Activated T-helper 2 cell treated with anti-CD3 and anti-CD28 coated beads, Interferon-gamma antibody, Interleukin-2, Interleukin-4, amounts not matched to agents 10 μg/mL and 5 μg/mL and 100 μg/mL, durations not matched to agents 14 hours and 24 hours and 36 hours (primary cell): ENCODE measurements around the gene MAGI2. TPM values are rescaled to one million over a fixed set of nuclear protein-coding genes. Genes with fewer than 3 reads are reported as not detected.

Source experiments
- DNase-seq: peaks from one replicate; pipeline ENCODE4 v3.0.0; 2021; ENCODE audit warnings: low spot score
- H3K27ac Mint-ChIP-seq: one replicate; pipeline ENCODE4 v1.8.0; 2021; ENCODE audit warnings: mixed read lengths
- H3K27me3 Mint-ChIP-seq: one replicate; pipeline ENCODE4 v1.8.0; 2021; ENCODE audit warnings: low read depth, mixed read lengths
- H3K36me3 Mint-ChIP-seq: one replicate; pipeline ENCODE4 v1.8.0; 2021; ENCODE audit warnings: low read depth, mixed read lengths
- H3K4me1 Mint-ChIP-seq: one replicate; pipeline ENCODE4 v1.8.0; 2021; ENCODE audit warnings: low read depth, mixed read lengths
- H3K4me3 Mint-ChIP-seq: one replicate; pipeline ENCODE4 v1.8.0; 2021; ENCODE audit warnings: low read depth, mild to moderate bottlenecking, moderate library complexity, mixed read lengths
- H3K9me3 Mint-ChIP-seq: one replicate; pipeline ENCODE4 v1.8.0; 2021; ENCODE audit warnings: mixed read lengths
- intact Hi-C: fragments of 100-400 bp; cut with micrococcal nuclease; formaldehyde crosslinking; loops from one replicate; pipeline ENCODE4 v1.15.1; 2023
- total RNA-seq: library from RNA; stranded (reverse); gene quantifications from 2 replicates; pipeline ENCODE4 v1.2.3, GENCODE V29; 2022

The MAGI2 gene
- total RNA-seq, result 0.11 and 0.21 TPM in 2 replicates

DNA sequence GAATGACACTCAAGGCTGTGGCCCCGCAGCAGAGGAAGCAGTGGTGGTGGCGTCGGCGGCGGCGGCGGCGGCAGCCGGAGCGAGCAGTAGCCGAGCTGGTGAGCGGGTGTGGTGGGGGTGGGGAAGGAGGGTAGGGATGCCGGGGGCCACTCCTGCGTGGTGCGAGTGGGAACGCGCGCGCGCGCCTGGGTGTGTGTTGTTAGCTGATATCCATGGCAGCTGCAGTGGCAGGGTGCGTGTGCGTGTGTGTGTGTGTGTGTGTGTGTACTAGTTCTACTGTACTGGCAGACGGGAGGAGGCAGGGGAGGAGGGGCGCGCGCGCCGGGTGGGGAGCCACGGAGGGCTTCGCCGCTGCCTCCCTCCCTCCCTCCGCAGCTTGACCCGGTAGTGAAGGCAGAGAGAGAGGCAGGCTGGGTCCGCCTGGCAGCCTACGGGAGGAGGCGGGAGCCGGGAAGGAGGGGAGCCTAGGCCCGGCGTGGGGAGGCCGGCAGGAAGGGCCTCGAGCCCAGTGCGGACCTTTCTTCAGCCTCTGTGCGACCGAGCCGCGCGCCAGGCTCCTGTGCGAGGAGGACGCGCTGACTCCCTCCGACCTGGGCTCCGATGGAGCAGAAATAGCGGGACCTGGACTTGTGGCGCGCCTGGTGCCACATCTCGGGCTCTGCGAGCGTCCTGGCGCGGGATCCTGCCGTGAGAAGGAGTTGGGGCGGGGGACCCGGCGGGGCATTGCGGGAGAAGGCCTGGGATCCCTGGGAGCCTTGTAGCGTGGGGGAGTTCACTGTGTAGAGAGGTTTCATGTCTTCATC is at the start of gene MAGI2:
MAGI2 (minus strand) TSS at position 110 of the 803 bp plus-strand sequence. CDS start 347 bp downstream, outside the sequence.
- H3K27me3 Mint-ChIP-seq, result peaks cover 46% of the 10 kb centered on the region

GRCh38 chr7:79502151-79502550 is 48.7 kb upstream of the MAGI2 start:
- Mint-ChIP-seq H3K27ac (no peak overlapping the region), H3K4me3 (no peak overlapping the region), H3K9me3 (no peaks in the 10 kb centered on the region), H3K36me3 (no peaks in the 10 kb centered on the region), H3K4me1 (no peaks in the 10 kb centered on the region), H3K27me3 (no peaks in the 10 kb centered on the region)
- intact Hi-C loops, result no loop called here
- DNase-seq, result no peak

More for the DNA sequence above, at the start of gene MAGI2:
- H3K4me3 Mint-ChIP-seq, result no peak within 1 kb of the TSS
- intact Hi-C loops, result no loop called here
- H3K27ac Mint-ChIP-seq, result no peak within 1 kb of the TSS
- H3K36me3 Mint-ChIP-seq, result no peaks in the 10 kb centered on the region
- H3K9me3 Mint-ChIP-seq, result no peaks in the 10 kb centered on the region
- no peak for DNase-seq
- no peaks in the 10 kb centered on the region for H3K4me1 Mint-ChIP-seq

DNA sequence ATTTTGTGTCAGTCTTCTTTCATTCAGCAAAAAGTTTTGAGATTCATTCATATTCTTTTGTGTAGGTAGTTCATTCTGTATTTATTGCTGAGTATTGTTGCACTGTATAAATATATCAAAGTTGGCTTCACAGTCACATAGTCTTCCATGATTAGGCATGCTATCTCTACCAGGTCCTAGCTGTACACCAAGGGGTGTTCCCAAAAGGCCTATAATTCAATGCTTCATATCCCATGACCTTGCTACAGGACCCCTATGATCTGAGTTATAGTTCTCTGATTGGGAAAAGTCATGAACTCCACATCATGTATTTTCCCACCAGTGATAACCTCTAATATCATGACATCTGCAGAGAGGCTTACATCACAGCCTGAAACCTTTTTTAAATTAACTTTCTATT is 47.3 kb upstream of the MAGI2 start:
- no peaks in the 10 kb centered on the region for H3K4me1 Mint-ChIP-seq
- H3K27me3 Mint-ChIP-seq, result no peaks in the 10 kb centered on the region
- H3K36me3 Mint-ChIP-seq, result no peaks in the 10 kb centered on the region
- H3K27ac Mint-ChIP-seq, result no peak overlapping the region
- intact Hi-C loops, result no loop called here
- no peak for DNase-seq
- H3K4me3 Mint-ChIP-seq, result no peak overlapping the region
- no peaks in the 10 kb centered on the region for H3K9me3 Mint-ChIP-seq

DNA sequence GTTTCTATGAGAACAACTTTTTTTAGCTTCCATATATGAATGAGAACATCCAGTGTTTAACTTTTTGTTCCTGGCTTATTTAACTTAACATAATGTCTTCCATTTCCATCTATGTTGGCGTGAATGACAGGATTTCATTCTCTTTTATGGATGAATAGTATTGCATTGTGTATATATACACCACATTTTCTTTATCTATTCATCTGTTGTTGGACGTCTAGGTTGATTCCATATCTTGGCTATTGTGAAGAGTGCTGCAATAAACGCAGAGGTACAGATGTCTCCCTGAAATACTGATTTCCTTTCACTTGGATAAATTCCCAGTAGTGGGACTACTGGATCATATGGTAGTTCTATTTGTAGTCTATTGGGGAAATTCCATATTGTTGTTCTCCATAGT is 44.3 kb upstream of the MAGI2 start:
- Mint-ChIP-seq H3K27me3 (no peaks in the 10 kb centered on the region), H3K9me3 (no peaks in the 10 kb centered on the region), H3K36me3 (no peaks in the 10 kb centered on the region), H3K27ac (no peak overlapping the region), H3K4me1 (no peaks in the 10 kb centered on the region), H3K4me3 (no peak overlapping the region)
- no peak for DNase-seq
- intact Hi-C loops, result no loop called here

DNA sequence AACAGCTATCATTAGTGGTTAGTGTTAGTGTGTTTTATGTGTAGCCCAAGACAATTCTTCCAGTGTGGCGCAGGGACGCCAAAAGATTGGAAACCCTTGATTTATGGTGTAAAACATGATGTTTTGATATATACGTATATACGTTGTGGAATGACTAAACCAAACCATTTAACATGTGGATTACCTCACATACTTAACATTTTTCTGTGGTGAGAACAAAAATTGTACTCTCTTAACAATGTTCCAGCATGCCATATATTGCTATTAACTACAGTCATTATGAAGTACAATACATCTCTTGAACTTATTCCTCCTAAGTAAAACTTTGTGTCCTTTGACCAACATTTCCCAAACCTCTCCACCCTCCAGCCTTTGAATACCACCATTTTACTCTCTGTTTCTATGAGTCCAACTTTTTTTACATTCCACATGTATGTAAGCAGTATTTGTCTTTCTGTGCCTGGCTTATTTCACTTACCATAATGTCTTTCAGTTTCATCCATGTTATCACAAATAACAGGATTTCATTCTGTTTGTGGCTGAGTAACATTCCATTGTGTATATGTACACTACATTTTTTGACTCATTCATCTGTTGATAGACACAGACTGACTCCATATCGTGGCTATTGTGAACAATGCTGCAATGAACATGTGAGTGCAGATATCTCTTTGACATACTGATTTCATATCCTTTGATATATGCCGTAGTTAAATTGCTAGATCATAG is 42.2 kb upstream of the MAGI2 start:
- no peak for DNase-seq

GRCh38 chr7:79494046-79494445 is 40.6 kb upstream of the MAGI2 start:
- Mint-ChIP-seq H3K36me3 (no peaks in the 10 kb centered on the region), H3K4me3 (no peak overlapping the region), H3K4me1 (no peaks in the 10 kb centered on the region), H3K27me3 (no peaks in the 10 kb centered on the region), H3K9me3 (no peaks in the 10 kb centered on the region), H3K27ac (no peak overlapping the region)
- no peak for DNase-seq
- intact Hi-C loops, result no loop called here

More for the DNA sequence above, 42.2 kb upstream of the MAGI2 start:
- Mint-ChIP-seq H3K9me3 (no peaks in the 10 kb centered on the region), H3K36me3 (no peaks in the 10 kb centered on the region), H3K27me3 (no peaks in the 10 kb centered on the region), H3K27ac (no peak overlapping the region), H3K4me3 (no peak overlapping the region), H3K4me1 (no peaks in the 10 kb centered on the region)
- intact Hi-C loops, result no loop called here

DNA sequence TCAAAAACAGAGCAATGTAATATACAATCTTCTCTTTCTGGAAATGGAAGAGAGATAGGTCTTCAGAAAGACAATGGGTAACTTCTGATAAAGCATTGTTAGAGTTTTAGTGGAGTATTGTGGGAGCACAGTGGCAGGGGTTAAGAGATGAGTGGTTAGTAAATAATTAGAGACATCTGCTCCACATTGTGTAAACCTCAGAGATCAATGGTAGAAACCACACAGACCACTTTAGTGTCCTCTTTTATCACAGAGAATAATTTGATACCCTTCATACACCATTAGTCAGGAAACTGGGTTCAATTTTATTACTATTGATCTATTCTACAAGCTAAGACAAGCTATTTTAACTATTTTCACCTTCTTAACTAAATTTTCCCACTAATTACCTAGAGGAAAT is 35.9 kb upstream of the MAGI2 start:
- Mint-ChIP-seq H3K27me3 (no peaks in the 10 kb centered on the region), H3K4me3 (no peak overlapping the region), H3K36me3 (no peaks in the 10 kb centered on the region), H3K9me3 (no peaks in the 10 kb centered on the region), H3K4me1 (no peaks in the 10 kb centered on the region), H3K27ac (no peak overlapping the region)
- no peak for DNase-seq
- intact Hi-C loops, result no loop called here

GRCh38 chr7:79478386-79478785 is 24.9 kb upstream of the MAGI2 start:
- H3K4me3 Mint-ChIP-seq, result no peak overlapping the region
- intact Hi-C loops, result no loop called here
- H3K9me3 Mint-ChIP-seq, result no peaks in the 10 kb centered on the region
- H3K27me3 Mint-ChIP-seq, result no peaks in the 10 kb centered on the region
- no peaks in the 10 kb centered on the region for H3K36me3 Mint-ChIP-seq
- no peaks in the 10 kb centered on the region for H3K4me1 Mint-ChIP-seq
- no peak for DNase-seq
- no peak overlapping the region for H3K27ac Mint-ChIP-seq

DNA sequence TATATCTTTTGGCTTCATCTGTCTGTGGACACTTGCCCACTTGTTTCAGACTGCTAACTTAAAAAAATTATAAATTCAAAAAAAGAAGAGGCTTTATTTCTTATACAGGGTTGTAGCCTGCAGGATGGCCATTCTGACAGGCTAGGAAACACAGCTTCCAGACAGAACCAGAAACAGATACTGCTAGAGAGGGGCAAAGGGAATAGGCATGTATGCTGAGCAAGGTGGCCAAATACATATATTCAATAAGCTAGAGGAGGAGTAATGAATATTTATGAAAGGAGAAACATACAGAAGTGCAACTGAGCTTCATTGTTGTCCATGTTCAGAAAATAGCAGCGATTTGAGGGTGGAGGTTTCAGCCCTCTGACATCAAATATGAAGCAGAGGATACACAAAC is 22.0 kb upstream of the MAGI2 start:
- no peak for DNase-seq
- H3K27ac Mint-ChIP-seq, result no peak overlapping the region
- H3K4me1 Mint-ChIP-seq, result no peaks in the 10 kb centered on the region
- no peaks in the 10 kb centered on the region for H3K27me3 Mint-ChIP-seq
- H3K9me3 Mint-ChIP-seq, result no peaks in the 10 kb centered on the region
- no peak overlapping the region for H3K4me3 Mint-ChIP-seq
- no peaks in the 10 kb centered on the region for H3K36me3 Mint-ChIP-seq
- intact Hi-C loops, result no loop called here

DNA sequence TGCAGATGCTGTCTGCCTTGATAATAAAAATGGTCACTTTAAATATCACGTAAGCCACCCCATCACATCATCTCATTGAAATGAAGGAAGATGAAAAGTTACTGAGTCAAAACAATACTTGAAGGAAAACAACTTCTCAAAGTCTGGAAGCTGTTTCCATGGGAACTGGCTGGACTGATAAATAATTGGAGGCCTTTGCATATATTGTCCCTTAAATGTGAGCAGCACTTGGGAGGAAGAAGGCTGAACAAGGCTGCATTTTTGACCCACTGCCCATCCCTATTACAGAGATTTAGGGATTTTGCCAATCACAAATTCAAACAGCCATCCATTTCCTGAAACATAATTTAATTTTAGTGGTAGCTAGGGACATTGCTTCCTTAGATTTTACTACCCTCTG is 18.2 kb upstream of the MAGI2 start:
- no peaks in the 10 kb centered on the region for H3K4me1 Mint-ChIP-seq
- H3K4me3 Mint-ChIP-seq, result no peak overlapping the region
- intact Hi-C loops, result no loop called here
- H3K9me3 Mint-ChIP-seq, result no peaks in the 10 kb centered on the region
- no peaks in the 10 kb centered on the region for H3K27me3 Mint-ChIP-seq
- H3K27ac Mint-ChIP-seq, result no peak overlapping the region
- no peaks in the 10 kb centered on the region for H3K36me3 Mint-ChIP-seq
- DNase-seq, result no peak

DNA sequence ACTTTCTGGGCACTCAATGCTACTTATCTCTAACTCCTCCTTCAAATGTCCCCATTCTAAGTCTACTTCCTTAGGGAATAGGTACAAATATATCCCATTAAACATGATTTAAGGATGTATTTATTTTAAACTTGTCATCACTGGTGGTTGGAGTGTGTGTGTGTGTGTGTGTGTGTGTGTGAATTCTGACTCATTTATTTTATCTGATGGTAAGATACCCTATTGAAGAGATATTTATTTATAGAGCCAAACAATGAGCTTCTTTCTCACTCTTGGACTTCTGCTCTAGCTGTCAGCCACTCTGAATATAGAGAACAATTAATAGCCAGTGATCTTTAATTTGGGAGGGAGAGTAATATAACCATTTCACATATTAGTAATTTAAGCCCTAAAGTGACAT is 17.8 kb upstream of the MAGI2 start:
- H3K27ac Mint-ChIP-seq, result no peak overlapping the region
- H3K9me3 Mint-ChIP-seq, result no peaks in the 10 kb centered on the region
- DNase-seq, result no peak
- H3K27me3 Mint-ChIP-seq, result no peaks in the 10 kb centered on the region
- intact Hi-C loops, result no loop called here
- no peaks in the 10 kb centered on the region for H3K4me1 Mint-ChIP-seq
- H3K4me3 Mint-ChIP-seq, result no peak overlapping the region
- no peaks in the 10 kb centered on the region for H3K36me3 Mint-ChIP-seq

DNA sequence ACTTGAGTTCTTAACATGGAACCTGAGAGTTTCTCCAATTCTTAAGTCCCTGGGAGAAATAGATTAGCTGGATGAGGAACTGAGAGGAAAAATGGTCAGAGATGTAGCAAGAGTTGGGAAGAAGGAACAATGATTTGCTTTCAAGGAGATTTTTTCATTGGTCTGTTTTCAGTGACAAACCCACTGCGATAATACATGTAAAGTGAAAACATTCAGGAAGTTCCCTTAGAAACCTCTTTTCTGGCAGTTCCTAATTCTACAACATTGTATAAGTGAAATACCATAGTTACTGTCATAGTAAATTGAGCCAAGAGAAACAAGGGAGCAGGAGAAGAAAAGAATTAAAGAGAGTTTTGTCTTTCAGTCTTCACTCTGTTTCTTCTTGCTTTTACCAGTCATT is 12.1 kb upstream of the MAGI2 start:
- no peak for DNase-seq
- Mint-ChIP-seq H3K27ac (no peak overlapping the region), H3K27me3 (no peaks in the 10 kb centered on the region), H3K4me3 (no peak overlapping the region), H3K36me3 (no peaks in the 10 kb centered on the region), H3K9me3 (no peaks in the 10 kb centered on the region), H3K4me1 (no peaks in the 10 kb centered on the region)
- intact Hi-C loops, result no loop called here

GRCh38 chr7:79464051-79464450 is 10.6 kb upstream of the MAGI2 start:
- H3K27ac Mint-ChIP-seq, result no peak overlapping the region
- no peaks in the 10 kb centered on the region for H3K9me3 Mint-ChIP-seq
- no peak for DNase-seq
- no peaks in the 10 kb centered on the region for H3K4me1 Mint-ChIP-seq
- H3K36me3 Mint-ChIP-seq, result no peaks in the 10 kb centered on the region
- no peaks in the 10 kb centered on the region for H3K27me3 Mint-ChIP-seq
- no peak overlapping the region for H3K4me3 Mint-ChIP-seq
- intact Hi-C loops, result no loop called here
